Bronchial epithelial cell (primary cell): ENCODE measurements around the gene TENT4A. TPM values are rescaled to one million over a fixed set of nuclear protein-coding genes. Genes with fewer than 3 reads are reported as not detected.

Experiments
- DNase-seq: peaks from one replicate; pipeline ENCODE4 v3.0.0-alpha.2; 2010; ENCODE audit warnings: low read depth
- FAIRE-seq: peaks from 2 replicates; lab custom pipeline; 2011; peaks lifted over from hg19 to GRCh38; lab: Jason Lieb, UNC
- H3K27me3 ChIP-seq: 2 replicates; pipeline ENCODE4 v1.5.1; 2011; ENCODE audit warnings: low read length; ENCODE audit not compliant: control insufficient read depth, insufficient read depth
- H3K36me3 ChIP-seq: 2 replicates; pipeline ENCODE4 v1.5.1; 2011; ENCODE audit warnings: low read length; ENCODE audit not compliant: control insufficient read depth, insufficient read depth
- H3K4me3 ChIP-seq: 2 replicates; pipeline ENCODE4 v1.5.1; 2011; ENCODE audit warnings: mild to moderate bottlenecking, low read depth, low read length, control low read depth
- total RNA-seq: library from RNA; depleted of rRNA; stranded (reverse); fragments of >200 nt; gene quantifications from 2 replicates; pipeline ENCODE4 v1.2.1, GENCODE V29; 2014
- TF ChIP-seq, protein P1 (sequence below): IDR thresholded peaks from 2 replicates; pipeline ENCODE4 v1.5.1; 2011; ENCODE audit warnings: mild to moderate bottlenecking, moderate library complexity, low read length, control low read depth, inconsistent platforms; ENCODE audit not compliant: insufficient read depth, severe bottlenecking

TENT4A gene
- total RNA-seq, 1 donor from 2014 or later = 6.8 TPM

- no peaks in the 10 kb centered on the region for H3K36me3 ChIP-seq
- H3K27me3 ChIP-seq = no peaks in the 10 kb centered on the region
- TF ChIP-seq, protein P1, sequence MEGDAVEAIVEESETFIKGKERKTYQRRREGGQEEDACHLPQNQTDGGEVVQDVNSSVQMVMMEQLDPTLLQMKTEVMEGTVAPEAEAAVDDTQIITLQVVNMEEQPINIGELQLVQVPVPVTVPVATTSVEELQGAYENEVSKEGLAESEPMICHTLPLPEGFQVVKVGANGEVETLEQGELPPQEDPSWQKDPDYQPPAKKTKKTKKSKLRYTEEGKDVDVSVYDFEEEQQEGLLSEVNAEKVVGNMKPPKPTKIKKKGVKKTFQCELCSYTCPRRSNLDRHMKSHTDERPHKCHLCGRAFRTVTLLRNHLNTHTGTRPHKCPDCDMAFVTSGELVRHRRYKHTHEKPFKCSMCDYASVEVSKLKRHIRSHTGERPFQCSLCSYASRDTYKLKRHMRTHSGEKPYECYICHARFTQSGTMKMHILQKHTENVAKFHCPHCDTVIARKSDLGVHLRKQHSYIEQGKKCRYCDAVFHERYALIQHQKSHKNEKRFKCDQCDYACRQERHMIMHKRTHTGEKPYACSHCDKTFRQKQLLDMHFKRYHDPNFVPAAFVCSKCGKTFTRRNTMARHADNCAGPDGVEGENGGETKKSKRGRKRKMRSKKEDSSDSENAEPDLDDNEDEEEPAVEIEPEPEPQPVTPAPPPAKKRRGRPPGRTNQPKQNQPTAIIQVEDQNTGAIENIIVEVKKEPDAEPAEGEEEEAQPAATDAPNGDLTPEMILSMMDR = no peak
- FAIRE-seq (no peak), DNase-seq (no peak)
- H3K4me3 ChIP-seq = no peak overlapping the region
These were observed 79.1 kb downstream of the TENT4A start for GRCh38 chr5:6792376-6792775.

DNA sequence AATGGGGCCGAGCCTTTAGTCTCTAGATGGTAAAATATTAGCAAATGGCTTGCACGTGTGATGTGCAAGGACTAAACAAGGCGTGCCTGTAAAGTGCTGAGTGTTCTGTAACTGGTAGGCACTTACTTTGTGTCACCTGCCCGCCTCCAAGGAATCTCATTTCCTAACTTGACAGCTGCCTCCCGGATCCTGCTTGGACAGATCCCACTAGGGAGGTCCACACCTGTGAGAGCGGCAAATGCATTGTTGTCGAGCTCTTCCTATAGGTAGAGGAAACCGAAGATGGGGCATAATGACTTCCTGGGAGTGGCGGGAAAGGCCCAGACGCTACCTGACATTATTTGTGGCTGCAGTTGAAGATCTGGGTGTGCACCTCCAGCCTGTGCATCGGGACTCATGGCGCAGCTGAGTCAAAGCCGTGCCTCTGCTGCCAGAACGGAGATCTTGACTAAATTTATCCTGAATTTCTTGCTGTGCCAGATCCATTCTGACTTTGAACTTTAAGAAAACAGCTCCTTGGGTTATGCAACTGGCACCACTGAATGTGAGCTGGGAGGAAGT lies 79.8 kb downstream of the TENT4A start:
- Histone ChIP-seq H3K4me3 (no peak overlapping the region), H3K27me3 (no peaks in the 10 kb centered on the region), H3K36me3 (no peaks in the 10 kb centered on the region)
- FAIRE-seq (no peak), DNase-seq (no peak)
- TF ChIP-seq, protein P1 = no peak

GRCh38 chr5:6801236-6801635 lies 88.0 kb downstream of the TENT4A start:
- TF ChIP-seq, protein P1 = no peak
- FAIRE-seq (no peak), DNase-seq (no peak)
- H3K27me3 ChIP-seq = no peaks in the 10 kb centered on the region
- no peaks in the 10 kb centered on the region for H3K36me3 ChIP-seq
- no peak overlapping the region for H3K4me3 ChIP-seq

DNA sequence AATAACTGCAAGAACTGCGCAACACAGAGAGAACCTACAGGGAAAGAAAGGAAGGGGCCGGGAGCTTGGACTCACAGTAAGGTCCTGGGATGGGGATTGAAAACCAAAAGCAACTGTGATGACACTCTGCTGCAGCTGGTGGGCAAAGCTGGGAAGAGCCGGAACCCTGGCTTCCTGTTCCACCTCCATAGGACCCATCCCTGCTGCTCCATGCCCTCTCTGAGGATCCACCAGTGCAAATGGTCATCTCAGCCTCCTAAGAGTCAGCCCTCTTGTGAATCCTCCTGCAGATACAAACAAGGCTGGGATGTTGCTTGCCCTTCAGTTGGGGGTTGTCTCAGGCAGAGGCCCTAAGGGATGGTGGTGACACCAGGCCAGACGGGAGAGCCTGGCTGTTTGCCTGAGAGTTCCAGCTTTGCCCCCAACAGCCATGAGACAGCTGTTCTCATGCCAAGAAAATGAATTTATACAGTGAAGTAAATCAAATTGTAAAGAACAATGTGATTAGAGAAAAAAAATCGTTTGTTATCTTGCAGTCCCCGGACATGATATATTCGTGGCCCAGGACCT lies 90.8 kb downstream of the TENT4A start:
- no peak for DNase-seq
- FAIRE-seq = no peak
- TF ChIP-seq, protein P1 = no peak
- H3K4me3 ChIP-seq = no peak overlapping the region
- H3K36me3 ChIP-seq = no peaks in the 10 kb centered on the region
- no peaks in the 10 kb centered on the region for H3K27me3 ChIP-seq

- TF ChIP-seq, protein P1 = no peak
- DNase-seq (no peak), FAIRE-seq (no peak)
- Histone ChIP-seq H3K4me3 (no peak overlapping the region), H3K36me3 (no peaks in the 10 kb centered on the region), H3K27me3 (no peaks in the 10 kb centered on the region)
These were observed 91.7 kb downstream of the TENT4A start for GRCh38 chr5:6804766-6805501.
